ENCODE data around the gene TXNRD2.

The TXNRD2 gene

GRCh38 chr22:19941365-19942082 lies at the start of gene TXNRD2, which contains the start of gene COMT:
TSS of gene TXNRD2 (minus strand) at chr22:19941818. CDS start at chr22:19941803, 15 bp downstream.
TSS of gene COMT (plus strand) at chr22:19941772. CDS start at chr22:19962527, 20,755 bp downstream.
- no peaks in the 10 kb centered on the region for H3K27me3 ChIP-seq (ENCODE audit: control insufficient read depth, insufficient read depth, low read length)
- H3K9me3 ChIP-seq (ENCODE audit: control insufficient read depth, insufficient read depth, low read length): no peaks in the 10 kb centered on the region
- H3K36me3 ChIP-seq (ENCODE audit: control insufficient read depth, insufficient read depth, low read length): no peaks in the 10 kb centered on the region
- peaks cover 6% of the 10 kb centered on the region for H3K4me1 ChIP-seq (ENCODE audit: control insufficient read depth, insufficient read depth, low read length)
- H3K9ac ChIP-seq (ENCODE audit: low read depth, low read length): peak within 1 kb of the TSS; percentile 79
- H3K4me3 ChIP-seq (ENCODE audit: low read depth, low read length): peak within 1 kb of the TSS; percentile 69

GRCh38 chr22:19991395-19991644 lies 49.7 kb upstream of the TXNRD2 start:
- no peak overlapping the region for H3K9ac ChIP-seq (ENCODE audit: low read depth, low read length)
- no peaks in the 10 kb centered on the region for H3K36me3 ChIP-seq (ENCODE audit: control insufficient read depth, insufficient read depth, low read length)
- H3K9me3 ChIP-seq (ENCODE audit: control insufficient read depth, insufficient read depth, low read length): no peaks in the 10 kb centered on the region
- no peaks in the 10 kb centered on the region for H3K27me3 ChIP-seq (ENCODE audit: control insufficient read depth, insufficient read depth, low read length)
- H3K4me3 ChIP-seq (ENCODE audit: low read depth, low read length): no peak overlapping the region
- H3K4me1 ChIP-seq (ENCODE audit: control insufficient read depth, insufficient read depth, low read length): no peaks in the 10 kb centered on the region

GRCh38 chr22:19990609-19991394 lies 49.2 kb upstream of the TXNRD2 start:
- Histone ChIP-seq H3K9ac (ENCODE audit: low read depth, low read length) (no peak overlapping the region), H3K4me1 (ENCODE audit: control insufficient read depth, insufficient read depth, low read length) (peaks cover 4% of the 10 kb centered on the region), H3K4me3 (ENCODE audit: low read depth, low read length) (no peak overlapping the region), H3K27me3 (ENCODE audit: control insufficient read depth, insufficient read depth, low read length) (no peaks in the 10 kb centered on the region), H3K9me3 (ENCODE audit: control insufficient read depth, insufficient read depth, low read length) (no peaks in the 10 kb centered on the region), H3K36me3 (ENCODE audit: control insufficient read depth, insufficient read depth, low read length) (peaks cover 3% of the 10 kb centered on the region)

- Histone ChIP-seq H3K27me3 (ENCODE audit: control insufficient read depth, insufficient read depth, low read length) (no peaks in the 10 kb centered on the region), H3K9ac (ENCODE audit: low read depth, low read length) (no peak overlapping the region), H3K36me3 (ENCODE audit: control insufficient read depth, insufficient read depth, low read length) (peaks cover 3% of the 10 kb centered on the region), H3K9me3 (ENCODE audit: control insufficient read depth, insufficient read depth, low read length) (no peaks in the 10 kb centered on the region), H3K4me1 (ENCODE audit: control insufficient read depth, insufficient read depth, low read length) (peaks cover 4% of the 10 kb centered on the region), H3K4me3 (ENCODE audit: low read depth, low read length) (no peak overlapping the region)
Observed at GRCh38 chr22:19990188-19990587, 48.6 kb upstream of the TXNRD2 start.

GRCh38 chr22:19989725-19990067 lies 48.1 kb upstream of the TXNRD2 start:
- Histone ChIP-seq H3K9me3 (ENCODE audit: control insufficient read depth, insufficient read depth, low read length) (no peaks in the 10 kb centered on the region), H3K4me1 (ENCODE audit: control insufficient read depth, insufficient read depth, low read length) (peaks cover 4% of the 10 kb centered on the region), H3K4me3 (ENCODE audit: low read depth, low read length) (no peak overlapping the region)

GRCh38 chr22:19988965-19989724 lies 47.5 kb upstream of the TXNRD2 start:
- Histone ChIP-seq H3K36me3 (ENCODE audit: control insufficient read depth, insufficient read depth, low read length) (peaks cover 3% of the 10 kb centered on the region), H3K27me3 (ENCODE audit: control insufficient read depth, insufficient read depth, low read length) (no peaks in the 10 kb centered on the region), H3K9me3 (ENCODE audit: control insufficient read depth, insufficient read depth, low read length) (no peaks in the 10 kb centered on the region), H3K4me1 (ENCODE audit: control insufficient read depth, insufficient read depth, low read length) (peaks cover 4% of the 10 kb centered on the region), H3K4me3 (ENCODE audit: low read depth, low read length) (no peak overlapping the region), H3K9ac (ENCODE audit: low read depth, low read length) (no peak overlapping the region)

More at GRCh38 chr22:19989725-19990067, 48.1 kb upstream of the TXNRD2 start:
- Histone ChIP-seq H3K27me3 (ENCODE audit: control insufficient read depth, insufficient read depth, low read length) (no peaks in the 10 kb centered on the region), H3K9ac (ENCODE audit: low read depth, low read length) (no peak overlapping the region), H3K36me3 (ENCODE audit: control insufficient read depth, insufficient read depth, low read length) (peaks cover 3% of the 10 kb centered on the region)

- Histone ChIP-seq H3K9ac (ENCODE audit: low read depth, low read length) (no peak overlapping the region), H3K9me3 (ENCODE audit: control insufficient read depth, insufficient read depth, low read length) (no peaks in the 10 kb centered on the region), H3K27me3 (ENCODE audit: control insufficient read depth, insufficient read depth, low read length) (no peaks in the 10 kb centered on the region), H3K4me1 (ENCODE audit: control insufficient read depth, insufficient read depth, low read length) (peaks cover 4% of the 10 kb centered on the region), H3K36me3 (ENCODE audit: control insufficient read depth, insufficient read depth, low read length) (peaks cover 3% of the 10 kb centered on the region), H3K4me3 (ENCODE audit: low read depth, low read length) (no peak overlapping the region)
Observed at GRCh38 chr22:19988331-19988808, 46.8 kb upstream of the TXNRD2 start.

- Histone ChIP-seq H3K9me3 (ENCODE audit: control insufficient read depth, insufficient read depth, low read length) (no peaks in the 10 kb centered on the region), H3K9ac (ENCODE audit: low read depth, low read length) (no peak overlapping the region), H3K4me3 (ENCODE audit: low read depth, low read length) (peak overlapping the region; percentile 35), H3K36me3 (ENCODE audit: control insufficient read depth, insufficient read depth, low read length) (peaks cover 3% of the 10 kb centered on the region), H3K27me3 (ENCODE audit: control insufficient read depth, insufficient read depth, low read length) (no peaks in the 10 kb centered on the region), H3K4me1 (ENCODE audit: control insufficient read depth, insufficient read depth, low read length) (peaks cover 4% of the 10 kb centered on the region)
Observed at GRCh38 chr22:19987394-19988306, 46.0 kb upstream of the TXNRD2 start.

- Histone ChIP-seq H3K4me3 (ENCODE audit: low read depth, low read length) (peak overlapping the region; percentile 72), H3K9me3 (ENCODE audit: control insufficient read depth, insufficient read depth, low read length) (no peaks in the 10 kb centered on the region), H3K36me3 (ENCODE audit: control insufficient read depth, insufficient read depth, low read length) (peaks cover 5% of the 10 kb centered on the region), H3K4me1 (ENCODE audit: control insufficient read depth, insufficient read depth, low read length) (peaks cover 4% of the 10 kb centered on the region), H3K27me3 (ENCODE audit: control insufficient read depth, insufficient read depth, low read length) (no peaks in the 10 kb centered on the region), H3K9ac (ENCODE audit: low read depth, low read length) (peak overlapping the region; percentile 47)
Observed at GRCh38 chr22:19986410-19987341, 45.1 kb upstream of the TXNRD2 start.

- Histone ChIP-seq H3K27me3 (ENCODE audit: control insufficient read depth, insufficient read depth, low read length) (no peaks in the 10 kb centered on the region), H3K4me3 (ENCODE audit: low read depth, low read length) (peak overlapping the region; percentile 72), H3K36me3 (ENCODE audit: control insufficient read depth, insufficient read depth, low read length) (peaks cover 7% of the 10 kb centered on the region), H3K9me3 (ENCODE audit: control insufficient read depth, insufficient read depth, low read length) (no peaks in the 10 kb centered on the region), H3K4me1 (ENCODE audit: control insufficient read depth, insufficient read depth, low read length) (peaks cover 4% of the 10 kb centered on the region), H3K9ac (ENCODE audit: low read depth, low read length) (peak overlapping the region; percentile 37)
Observed at GRCh38 chr22:19986011-19986409, 44.4 kb upstream of the TXNRD2 start.

Measured in iPS-15b (cell line).